Measurements from ENCODE around the gene SCO1. TPM values are rescaled to one million over a fixed set of nuclear protein-coding genes. Genes with fewer than 3 reads are reported as not detected.
"Not testable (repeated sequence)": the region's sequence is repeated elsewhere in the genome, so short reads cannot be mapped to it uniquely, and the experiment has no call there.

Gene SCO1
- total and polyA plus RNA-seq, 8 donors = 3.3 to 12.4 (median 9.4) TPM

GRCh38 chr17:10737736-10738135 lies 40.4 kb upstream of the SCO1 start:
- H3K27ac ChIP-seq = peak overlapping the region in 3 of 4 donors; percentile 7 to 74 (median 54)
- H3K36me3 ChIP-seq = no peaks in the 10 kb centered on the region
- H3K27me3 ChIP-seq = no peaks in the 10 kb centered on the region
- H3K9me3 ChIP-seq = no peaks in the 10 kb centered on the region
- no peak for TF ChIP-seq CTCF (IDR thresholded peaks at IDR 0.05)
- intact Hi-C loops (cut with DNase I) = loop anchor here in 1 of 3 donors (5.0 kb wide), 1 partner anchor 110 kb away; no protein-coding TSS in a partner anchor
- no peak overlapping the region for H3K4me3 ChIP-seq
- DNase-seq = no peak
- FAIRE-seq = no peak
- WGBS, 2 donors = 67 to 69% methylated on average over 3 of the region's 3 CpGs
- ATAC-seq = no peak
- peaks cover 0 to 11% (median 4%) of the 10 kb centered on the region in 3 donors for H3K4me1 ChIP-seq

GRCh38 chr17:10737168-10737622 lies 39.9 kb upstream of the SCO1 start:
- FAIRE-seq (peak; percentile 82), ATAC-seq (peak; percentile 96 to 98 (median 97)), DNase-seq (peak in 5 of 6 donors; percentile 56 to 80 (median 77))
- Histone ChIP-seq H3K27ac (peak overlapping the region in 3 of 4 donors; percentile 7 to 74 (median 54)), H3K27me3 (no peaks in the 10 kb centered on the region), H3K4me1 (peaks cover 0 to 11% (median 4%) of the 10 kb centered on the region in 3 donors), H3K4me3 (no peak overlapping the region), H3K9me3 (no peaks in the 10 kb centered on the region), H3K36me3 (no peaks in the 10 kb centered on the region)
- 3 to 4% methylated on average over 6 of the region's 6 CpGs for WGBS, 2 donors
- intact Hi-C loops (cut with DNase I) = loop anchor here in 1 of 3 donors (5.0 kb wide), 1 partner anchor 110 kb away; no protein-coding TSS in a partner anchor
- TF ChIP-seq CTCF (IDR thresholded peaks at IDR 0.05) = peak; percentile 63 to 69 (median 66)

- ATAC-seq (no peak), FAIRE-seq (no peak), DNase-seq (no peak)
- H3K27ac ChIP-seq = no peak overlapping the region
- no peak for TF ChIP-seq CTCF (IDR thresholded peaks at IDR 0.05)
- no peak overlapping the region for H3K4me3 ChIP-seq
- H3K9me3 ChIP-seq = no peaks in the 10 kb centered on the region
- intact Hi-C loops (cut with DNase I) = loop anchor here in 1 of 3 donors (5.0 kb wide), 1 partner anchor 111 kb away; no protein-coding TSS in a partner anchor
- peaks cover 0 to 11% (median 4%) of the 10 kb centered on the region in 3 donors for H3K4me1 ChIP-seq
- no peaks in the 10 kb centered on the region for H3K36me3 ChIP-seq
- 83 to 87% methylated on average over 4 of the region's 4 CpGs for WGBS, 2 donors
- no peaks in the 10 kb centered on the region for H3K27me3 ChIP-seq
These were observed 38.5 kb upstream of the SCO1 start for GRCh38 chr17:10735821-10736220.

- no peak overlapping the region for H3K27ac ChIP-seq
- no peaks in the 10 kb centered on the region for H3K36me3 ChIP-seq
- no peaks in the 10 kb centered on the region for H3K9me3 ChIP-seq
- peaks cover 0 to 11% (median 4%) of the 10 kb centered on the region in 3 donors for H3K4me1 ChIP-seq
- intact Hi-C loops (cut with DNase I) = loop anchor here in 1 of 3 donors (5.0 kb wide), 1 partner anchor 112 kb away; no protein-coding TSS in a partner anchor
- ATAC-seq (no peak), FAIRE-seq (no peak), DNase-seq (no peak)
- 64 to 65% methylated on average over 2 of the region's 2 CpGs for WGBS, 2 donors
- no peak overlapping the region for H3K4me3 ChIP-seq
- H3K27me3 ChIP-seq = no peaks in the 10 kb centered on the region
- TF ChIP-seq CTCF (IDR thresholded peaks at IDR 0.05) = no peak
These were observed 37.9 kb upstream of the SCO1 start for GRCh38 chr17:10735251-10735650.

- 78 to 86% methylated on average over 3 of the region's 3 CpGs for WGBS, 2 donors
- no peaks in the 10 kb centered on the region for H3K27me3 ChIP-seq
- ATAC-seq (no peak), FAIRE-seq (no peak), DNase-seq (no peak)
- H3K9me3 ChIP-seq = no peaks in the 10 kb centered on the region
- H3K4me3 ChIP-seq = no peak overlapping the region
- peaks cover 0 to 11% (median 4%) of the 10 kb centered on the region in 3 donors for H3K4me1 ChIP-seq
- H3K27ac ChIP-seq = no peak overlapping the region
- TF ChIP-seq CTCF (IDR thresholded peaks at IDR 0.05) = no peak
- intact Hi-C loops (cut with DNase I) = loop anchor here in 1 of 3 donors (2.0 kb wide), 1 partner anchor 103 kb away; no protein-coding TSS in a partner anchor
- H3K36me3 ChIP-seq = no peaks in the 10 kb centered on the region
These were observed 36.3 kb upstream of the SCO1 start for GRCh38 chr17:10733666-10734065.

- not testable (repeated sequence) for FAIRE-seq
These were observed 34.8 kb upstream of the SCO1 start for GRCh38 chr17:10732121-10732520.

More at GRCh38 chr17:10732121-10732520, 34.8 kb upstream of the SCO1 start:
- not testable (repeated sequence) for ATAC-seq, H3K4me1 ChIP-seq, DNase-seq, H3K36me3 ChIP-seq, H3K27me3 ChIP-seq, H3K4me3 ChIP-seq, H3K27ac ChIP-seq, H3K9me3 ChIP-seq
- 74 to 83% methylated on average over 6 of the region's 6 CpGs for WGBS, 2 donors
- intact Hi-C loops (cut with DNase I) = loop anchor here in 1 of 3 donors (2.0 kb wide), 1 partner anchor 105 kb away; no protein-coding TSS in a partner anchor

Measured in pancreas (tissue), 10 donors.